Uterus (tissue), 2 donors: ENCODE results near the gene TRPC4.

ENCODE experiments used
- CTCF ChIP-seq, 4 experiments: fragments of 200-600 bp in 2 of 4; fragments of 450-650 bp in 2 of 4; sonication (generic) in 2 of 4; IDR thresholded peaks; one replicate each; pipeline ENCODE4 v1.5.1; 2016 to 2019; ENCODE audit warnings: antibody characterized with exemption in 4 of 4, mild to moderate bottlenecking in 2 of 4, moderate library complexity in 1 of 4
- POLR2A ChIP-seq, 2 donors: fragments of 450-650 bp; IDR thresholded peaks; one replicate each; pipeline ENCODE4 v1.6.1; 2016; ENCODE audit warnings: antibody characterized with exemption in 2 of 2, mild to moderate bottlenecking in 1 of 2, moderate library complexity in 1 of 2

GRCh38 chr13:37772644-37773043, 96.9 kb downstream of the TRPC4 start:
- no peak for TF ChIP-seq CTCF (IDR thresholded peaks at IDR 0.05)
- TF ChIP-seq POLR2A (IDR thresholded peaks at IDR 0.05) = no peak
